Endodermal cell (in vitro differentiated cells): ENCODE data around the gene ZNF595. TPM values are rescaled to one million over a fixed set of nuclear protein-coding genes. Genes with fewer than 3 reads are reported as not detected.

ENCODE experiments used
- DNase-seq: peaks from one replicate; pipeline ENCODE4 v3.0.0-alpha.2; 2017
- H3K27ac ChIP-seq: 2 replicates; pipeline ENCODE4 v1.5.1; 2013; ENCODE audit warnings: mild to moderate bottlenecking, low read depth, low read length, moderate library complexity
- H3K27me3 ChIP-seq: 2 replicates; pipeline ENCODE4 v1.6.1; 2013; ENCODE audit warnings: mild to moderate bottlenecking, low read length, moderate library complexity; ENCODE audit not compliant: insufficient read depth, control insufficient read depth, poor library complexity, severe bottlenecking
- H3K36me3 ChIP-seq: 2 replicates; pipeline ENCODE4 v1.7.0; 2013; ENCODE audit warnings: mild to moderate bottlenecking, low read length, moderate library complexity; ENCODE audit not compliant: control insufficient read depth, insufficient read depth
- H3K4me1 ChIP-seq: one replicate; pipeline ENCODE4 v1.7.0; 2013; ENCODE audit warnings: low read length; ENCODE audit not compliant: control insufficient read depth, insufficient read depth
- H3K4me3 ChIP-seq: 2 replicates; pipeline ENCODE4 v1.5.1; 2013; ENCODE audit warnings: mild to moderate bottlenecking, low read length, moderate library complexity
- H3K9ac ChIP-seq: 2 replicates; pipeline ENCODE4 v1.6.1; 2013; ENCODE audit warnings: mild to moderate bottlenecking, low read length, moderate library complexity; ENCODE audit not compliant: poor library complexity, severe bottlenecking; ENCODE audit errors: extremely low read depth
- H3K9me3 ChIP-seq: 2 replicates; pipeline ENCODE4 v1.6.1; 2013; ENCODE audit warnings: mild to moderate bottlenecking, low read length, moderate library complexity; ENCODE audit not compliant: control insufficient read depth
- H3K27ac Mint-ChIP-seq: 2 replicates; pipeline ENCODE4 v1.8.0; 2020; ENCODE audit warnings: mixed read lengths
- H3K27me3 Mint-ChIP-seq: 2 replicates; pipeline ENCODE4 v1.8.0; 2021; ENCODE audit warnings: mild to moderate bottlenecking, mixed read lengths; ENCODE audit not compliant: insufficient read depth
- H3K36me3 Mint-ChIP-seq: 2 replicates; pipeline ENCODE4 v1.8.0; 2020; ENCODE audit warnings: low read depth, mixed read lengths
- H3K4me1 Mint-ChIP-seq: 2 replicates; pipeline ENCODE4 v1.8.0; 2020; ENCODE audit warnings: mixed read lengths
- H3K4me3 Mint-ChIP-seq: 2 replicates; pipeline ENCODE4 v1.8.0; 2020; ENCODE audit warnings: mild to moderate bottlenecking, moderate library complexity, mixed read lengths
- H3K9me3 Mint-ChIP-seq: 2 replicates; pipeline ENCODE4 v1.8.0; 2020; ENCODE audit warnings: mild to moderate bottlenecking, mixed read lengths
- CTCF ChIP-seq: fragments of 200-600 bp; sonication (generic); conservative IDR thresholded peaks from 2 replicates; pipeline ENCODE4 v1.5.0; 2021; ENCODE audit warnings: antibody characterized with exemption, mild to moderate bottlenecking
- WGBS, 2 experiments: methylation state at CpG; one replicate each; pipeline versions ENCODE4 v1.1.5 to v1.1.7; 2013; ENCODE audit warnings: missing lambda C conversion rate in 2 of 2, mixed read lengths in 1 of 2; ENCODE audit not compliant: insufficient coverage in 1 of 2, insufficient read length in 1 of 2; 5-methylcytosine and 5-hydroxymethylcytosine counted together
- total RNA-seq, 2 donors: library from RNA; stranded (reverse); fragmentation: NEBNext Ultra II Directional in 1 of 2; extraction: Animal tissue kit (Norgen Biotek cat#: 25700) in 1 of 2; gene quantifications; 2 replicates in 1 of 2; 3 replicates in 1 of 2; pipeline ENCODE4 v1.2.1, GENCODE V29; 2021

The ZNF595 gene
- total RNA-seq, 2 donors from 2014 or later, result 10.7 to 26.7 TPM

- Mint-ChIP-seq H3K9me3 (peaks cover 91% of the 10 kb centered on the region), H3K27ac (no peak overlapping the region), H3K4me1 (no peaks in the 10 kb centered on the region), H3K4me3 (no peak overlapping the region), H3K27me3 (no peaks in the 10 kb centered on the region), H3K36me3 (no peaks in the 10 kb centered on the region)
- H3K27me3 ChIP-seq, result no peaks in the 10 kb centered on the region
- H3K9ac ChIP-seq, result no peak overlapping the region
- TF ChIP-seq CTCF, result no peak
- H3K36me3 ChIP-seq, result no peaks in the 10 kb centered on the region
- peaks cover 82% of the 10 kb centered on the region for H3K9me3 ChIP-seq
- H3K4me1 ChIP-seq, result no peaks in the 10 kb centered on the region
- no peak for DNase-seq
- no peak overlapping the region for H3K27ac ChIP-seq
- peak overlapping the region; percentile 1 for H3K4me3 ChIP-seq
- 75 to 76% methylated on average over 4 to 5 of the region's 5 CpGs for WGBS, 2 experiments
Observed at GRCh38 chr4:99863-100262, 46.7 kb downstream of the ZNF595 start.

- TF ChIP-seq CTCF, result no peak
- Histone ChIP-seq H3K36me3 (no peaks in the 10 kb centered on the region), H3K4me1 (no peaks in the 10 kb centered on the region), H3K9me3 (peaks cover 70% of the 10 kb centered on the region), H3K27me3 (peaks cover 39% of the 10 kb centered on the region), H3K27ac (no peak overlapping the region), H3K9ac (no peak overlapping the region), H3K4me3 (no peak overlapping the region)
- no peak for DNase-seq
- no peak overlapping the region for H3K4me3 Mint-ChIP-seq
- peaks cover 89% of the 10 kb centered on the region for H3K9me3 Mint-ChIP-seq
- H3K27ac Mint-ChIP-seq, result no peak overlapping the region
- peaks cover 43% of the 10 kb centered on the region for H3K27me3 Mint-ChIP-seq
- H3K36me3 Mint-ChIP-seq, result no peaks in the 10 kb centered on the region
- H3K4me1 Mint-ChIP-seq, result no peaks in the 10 kb centered on the region
- 56 to 76% methylated on average over 14 to 33 of the region's 33 CpGs for WGBS, 2 experiments
Observed at GRCh38 chr4:107083-107443, 53.9 kb downstream of the ZNF595 start.

GRCh38 chr4:107444-108429 is 54.6 kb downstream of the ZNF595 start:
- H3K4me3 Mint-ChIP-seq, result no peak overlapping the region
- H3K4me3 ChIP-seq, result no peak overlapping the region

More at GRCh38 chr4:107444-108429, 54.6 kb downstream of the ZNF595 start:
- no peak overlapping the region for H3K27ac Mint-ChIP-seq
- H3K27me3 Mint-ChIP-seq, result peaks cover 43% of the 10 kb centered on the region
- H3K27ac ChIP-seq, result no peak overlapping the region
- no peaks in the 10 kb centered on the region for H3K4me1 ChIP-seq
- H3K36me3 ChIP-seq, result no peaks in the 10 kb centered on the region
- no peak overlapping the region for H3K9ac ChIP-seq
- H3K9me3 Mint-ChIP-seq, result peaks cover 89% of the 10 kb centered on the region
- WGBS, 2 experiments, result 36 to 58% methylated on average over 33 to 91 of the region's 91 CpGs
- peaks cover 39% of the 10 kb centered on the region for H3K27me3 ChIP-seq
- no peaks in the 10 kb centered on the region for H3K4me1 Mint-ChIP-seq
- TF ChIP-seq CTCF, result no peak
- H3K9me3 ChIP-seq, result peaks cover 63% of the 10 kb centered on the region
- DNase-seq, result no peak
- H3K36me3 Mint-ChIP-seq, result no peaks in the 10 kb centered on the region
